AG08395 (cell line): ENCODE results near the gene CFB.
"Not testable (repeated sequence)": the region's sequence is repeated elsewhere in the genome, so short reads cannot be mapped to it uniquely, and the experiment has no call there.

ENCODE experiments used
- DNase-seq: peaks from one replicate; pipeline ENCODE4 v3.0.0; 2012; ENCODE audit warnings: mixed read lengths, low spot score

CFB gene

DNA sequence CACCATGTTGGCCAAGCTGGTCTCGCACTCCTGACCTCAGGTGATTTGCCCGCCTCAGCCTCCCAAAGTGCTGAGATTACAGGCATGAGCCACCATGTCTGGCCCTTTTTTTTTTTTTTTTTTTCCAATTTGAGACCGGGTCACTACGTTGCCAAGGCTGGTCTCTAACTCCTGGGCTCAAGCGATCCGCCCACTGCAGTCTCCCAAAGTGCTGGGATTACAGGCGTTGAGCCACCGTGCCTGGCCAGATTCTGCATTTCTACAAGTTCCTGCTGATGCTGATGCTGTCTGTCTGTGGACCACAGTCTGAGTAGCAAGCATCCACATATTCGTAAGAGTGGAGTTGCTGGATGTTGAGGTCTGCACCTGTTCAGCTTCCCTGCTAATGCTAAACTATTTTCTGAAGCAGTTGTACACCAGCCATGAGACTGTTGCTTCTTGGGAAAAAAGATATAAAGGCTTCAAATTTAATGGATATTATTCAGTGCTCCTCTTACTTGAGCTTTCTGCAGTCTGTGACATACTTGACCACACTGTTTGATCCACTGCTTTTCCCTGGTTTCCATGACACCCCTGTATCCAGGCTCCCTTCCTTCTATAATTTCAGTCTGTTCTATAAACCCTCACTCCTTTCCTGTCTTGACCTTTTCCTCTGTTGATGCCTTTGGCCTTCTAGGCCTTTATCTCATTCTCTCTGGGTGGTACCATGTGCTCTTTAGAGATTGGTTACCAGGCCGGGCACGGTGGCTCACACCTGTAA, 33.9 kb upstream of the CFB start:
- no peak for DNase-seq

DNA sequence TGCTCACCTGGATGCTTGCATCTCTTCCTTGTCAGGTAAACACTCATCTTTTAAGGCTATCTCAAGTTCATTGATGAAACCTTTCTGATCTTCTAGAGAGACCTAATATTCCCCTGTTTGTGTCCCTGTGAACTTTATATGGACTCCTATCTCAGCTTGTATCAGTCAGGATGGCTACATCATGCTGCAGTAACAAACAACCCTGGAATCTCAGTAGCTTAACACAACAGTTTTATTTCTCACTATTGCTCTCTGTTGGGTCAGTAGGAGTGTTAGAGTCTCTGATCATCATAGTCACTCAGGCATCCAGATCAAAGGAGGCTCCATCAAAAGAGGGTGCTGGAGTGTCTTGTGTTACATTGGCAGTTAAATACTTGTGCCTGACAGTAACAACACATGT, 30.5 kb upstream of the CFB start:
- DNase-seq: no peak

GRCh38 chr6:31915756-31916155, 30.1 kb upstream of the CFB start:
- no peak for DNase-seq

DNA sequence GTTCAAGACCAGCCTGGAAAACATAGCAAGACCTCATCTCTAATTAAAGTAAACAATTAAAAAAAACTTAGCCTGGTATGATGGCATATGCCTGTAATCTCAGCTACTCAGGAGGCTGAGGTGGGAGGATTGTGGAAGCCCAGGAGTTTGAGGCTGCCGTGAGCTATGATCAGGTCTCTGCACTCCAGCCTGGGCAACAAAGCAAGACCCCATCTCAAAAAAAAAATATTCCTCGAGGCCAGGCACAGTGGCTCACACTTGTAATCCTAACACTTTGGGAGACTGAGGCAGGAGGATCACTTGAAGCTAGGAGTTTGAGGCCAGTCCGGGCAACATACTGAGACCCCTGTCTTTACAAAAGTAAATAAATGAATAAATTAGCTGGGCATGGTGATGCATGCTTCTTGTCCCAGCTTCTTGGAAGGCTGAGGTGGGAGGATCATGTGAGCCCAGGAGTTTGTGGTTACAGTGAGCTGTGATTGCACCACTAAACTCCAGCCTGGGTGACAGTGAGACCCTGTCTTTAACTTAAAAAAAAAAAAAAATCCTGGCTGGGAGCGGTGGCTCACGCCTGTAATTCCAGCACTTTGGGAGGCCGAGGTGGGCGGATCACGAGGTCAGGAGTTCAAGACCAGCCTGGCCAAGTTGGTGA, 27.7 kb upstream of the CFB start:
- DNase-seq: no peak

DNA sequence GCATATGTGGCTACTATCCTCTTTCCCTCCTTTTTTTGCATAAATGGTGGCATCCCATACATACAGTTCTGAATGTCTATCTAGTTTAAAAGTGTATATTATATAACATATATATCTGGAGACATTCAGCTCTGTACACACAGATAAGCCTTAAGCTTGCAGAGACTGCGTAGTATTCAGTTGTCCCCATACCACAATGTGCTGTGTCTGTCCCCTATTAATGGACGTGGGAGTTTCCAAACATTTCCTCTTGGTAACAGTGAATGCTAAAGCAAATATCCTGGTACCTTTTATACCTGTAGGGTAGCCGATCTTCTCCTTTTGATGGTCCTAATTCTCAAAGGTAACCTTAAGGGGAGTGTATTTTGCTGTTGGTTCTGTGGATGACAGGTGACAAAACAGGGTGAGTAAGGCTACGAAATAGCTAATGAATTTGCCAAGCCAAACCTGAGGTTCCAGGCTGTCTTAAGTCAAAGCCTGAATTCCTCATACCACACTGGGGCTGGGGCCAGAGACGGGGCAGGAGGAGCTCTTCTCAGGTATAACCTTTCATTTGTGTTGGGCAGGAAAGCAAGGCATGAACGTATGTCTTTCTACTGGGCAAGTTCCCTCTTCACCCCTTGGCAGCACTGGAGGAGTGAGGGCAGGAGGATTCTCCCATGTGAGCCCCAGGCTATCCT, 26.1 kb upstream of the CFB start:
- no peak for DNase-seq

GRCh38 chr6:31920811-31921210, 25.1 kb upstream of the CFB start:
- DNase-seq: no peak

- no peak for DNase-seq
Observed at GRCh38 chr6:31922942-31923341, 23.0 kb upstream of the CFB start.

- no peak for DNase-seq
Observed at GRCh38 chr6:31927242-31927862, 18.5 kb upstream of the CFB start, which contains the start of gene C2. TSS of gene C2 (plus strand) at chr6:31927717. CDS start at chr6:31927753, 36 bp downstream.

DNA sequence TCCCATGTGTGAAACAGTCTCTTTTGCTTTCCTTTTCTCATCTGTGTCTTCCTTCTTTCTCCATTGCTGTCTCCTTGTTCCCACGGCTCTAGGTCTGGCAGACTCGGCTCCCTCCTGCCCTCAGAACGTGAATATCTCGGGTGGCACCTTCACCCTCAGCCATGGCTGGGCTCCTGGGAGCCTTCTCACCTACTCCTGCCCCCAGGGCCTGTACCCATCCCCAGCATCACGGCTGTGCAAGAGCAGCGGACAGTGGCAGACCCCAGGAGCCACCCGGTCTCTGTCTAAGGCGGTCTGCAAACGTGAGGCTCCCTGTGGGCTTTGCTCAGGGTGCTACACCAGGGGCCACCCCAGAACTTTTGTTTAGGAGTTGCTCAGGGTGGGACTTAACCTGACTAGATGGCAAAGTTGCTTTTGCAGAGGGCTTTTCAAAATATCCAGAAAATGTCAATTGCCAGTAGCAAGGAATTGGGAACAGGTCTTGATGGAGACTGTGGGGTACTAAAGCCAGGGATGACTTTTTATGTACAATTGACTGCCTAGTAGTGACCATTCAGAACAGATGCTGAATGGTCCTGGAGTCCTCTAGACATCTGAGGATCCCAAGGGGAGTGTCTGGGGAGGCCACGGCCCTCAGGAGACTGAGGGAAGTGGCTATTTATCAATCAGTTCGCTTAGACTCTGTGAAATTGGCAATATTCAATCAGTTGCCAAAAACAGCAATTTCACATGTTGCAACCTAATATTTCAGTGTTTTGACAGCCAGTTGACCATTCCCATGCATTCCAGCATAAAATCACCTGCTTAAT, 17.8 kb upstream of the CFB start:
- DNase-seq: no peak

DNA sequence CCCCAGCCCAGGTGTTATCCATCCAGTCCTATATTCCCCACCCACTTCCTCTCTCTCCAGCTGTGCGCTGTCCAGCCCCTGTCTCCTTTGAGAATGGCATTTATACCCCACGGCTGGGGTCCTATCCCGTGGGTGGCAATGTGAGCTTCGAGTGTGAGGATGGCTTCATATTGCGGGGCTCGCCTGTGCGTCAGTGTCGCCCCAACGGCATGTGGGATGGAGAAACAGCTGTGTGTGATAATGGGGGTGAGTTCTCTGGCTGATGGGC, 17.3 kb upstream of the CFB start:
- DNase-seq: no peak

DNA sequence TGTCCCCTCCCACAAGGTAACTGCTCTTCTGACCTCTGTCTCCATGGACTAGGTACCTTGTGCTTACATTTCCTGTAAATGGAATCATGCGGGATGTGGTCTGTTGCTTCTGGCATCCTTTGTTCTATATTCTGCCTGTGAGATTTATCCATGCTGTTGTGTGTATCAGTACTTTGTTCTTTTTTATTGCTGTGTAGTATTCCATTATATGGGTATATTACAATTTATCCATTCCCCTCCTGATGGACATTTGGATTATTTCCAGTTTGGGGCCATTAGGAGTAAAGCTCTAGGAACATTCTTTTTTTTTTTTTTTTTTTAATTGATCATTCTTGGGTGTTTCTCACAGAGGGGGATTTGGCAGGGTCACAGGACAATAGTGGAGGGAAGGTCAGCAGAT, 14.9 kb upstream of the CFB start:
- DNase-seq: no peak

- DNase-seq: not testable (repeated sequence)
Observed at GRCh38 chr6:31932137-31932536, 13.8 kb upstream of the CFB start.

DNA sequence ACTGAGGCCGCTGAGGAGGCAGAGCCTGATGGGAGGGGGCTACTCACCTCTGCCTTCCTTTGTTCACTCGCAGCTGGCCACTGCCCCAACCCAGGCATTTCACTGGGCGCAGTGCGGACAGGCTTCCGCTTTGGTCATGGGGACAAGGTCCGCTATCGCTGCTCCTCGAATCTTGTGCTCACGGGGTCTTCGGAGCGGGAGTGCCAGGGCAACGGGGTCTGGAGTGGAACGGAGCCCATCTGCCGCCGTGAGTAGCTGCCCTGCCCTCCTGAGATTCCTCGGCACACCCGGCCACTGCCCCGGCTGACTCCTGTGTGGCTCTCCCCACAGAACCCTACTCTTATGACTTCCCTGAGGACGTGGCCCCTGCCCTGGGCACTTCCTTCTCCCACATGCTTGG, 12.4 kb upstream of the CFB start:
- DNase-seq: no peak

- DNase-seq: no peak
Observed at GRCh38 chr6:31935021-31935420, 10.9 kb upstream of the CFB start.

DNA sequence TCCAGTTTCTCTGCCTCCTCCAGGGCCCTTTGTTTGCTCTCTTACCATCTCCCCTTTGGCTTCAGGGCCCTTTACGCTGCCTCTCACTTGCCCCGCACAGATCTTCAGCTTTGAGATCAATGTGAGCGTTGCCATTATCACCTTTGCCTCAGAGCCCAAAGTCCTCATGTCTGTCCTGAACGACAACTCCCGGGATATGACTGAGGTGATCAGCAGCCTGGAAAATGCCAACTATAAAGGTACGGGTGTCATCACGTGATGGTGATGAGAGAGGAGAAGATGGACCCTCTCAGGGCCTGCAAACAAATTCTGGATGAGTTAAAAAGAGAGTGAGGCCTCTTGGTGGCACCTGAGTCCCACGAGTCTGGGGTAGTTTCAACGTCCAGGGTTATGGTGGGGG, 10.1 kb upstream of the CFB start:
- no peak for DNase-seq

DNA sequence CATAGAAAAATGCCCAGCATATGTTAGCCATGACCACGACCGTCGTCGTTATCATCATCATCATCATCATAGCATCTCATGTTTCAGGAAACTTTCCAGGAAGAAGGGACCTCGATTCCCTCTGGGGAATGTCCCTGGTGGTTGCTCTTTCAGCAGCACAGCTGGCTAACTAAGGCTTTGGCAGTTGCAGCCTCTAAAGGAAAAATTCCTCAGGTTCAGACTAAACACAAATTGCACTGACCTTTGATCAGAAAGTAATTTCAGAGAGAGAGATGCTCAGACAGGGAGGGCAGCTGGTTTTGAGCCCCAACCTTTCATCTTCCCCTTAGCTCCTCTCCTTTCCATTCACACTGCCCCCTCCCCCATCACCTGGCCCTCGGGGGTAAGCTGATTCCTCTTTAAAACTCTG, 5.6 kb upstream of the CFB start:
- DNase-seq: peak; percentile 29

- DNase-seq: no peak
Observed at GRCh38 chr6:31943742-31944141, 2.2 kb upstream of the CFB start.

GRCh38 chr6:31945154-31945506, 765 bp upstream of the CFB start:
- DNase-seq: no peak

GRCh38 chr6:31946370-31946885, 533 bp downstream of the CFB start:
- no peak for DNase-seq

DNA sequence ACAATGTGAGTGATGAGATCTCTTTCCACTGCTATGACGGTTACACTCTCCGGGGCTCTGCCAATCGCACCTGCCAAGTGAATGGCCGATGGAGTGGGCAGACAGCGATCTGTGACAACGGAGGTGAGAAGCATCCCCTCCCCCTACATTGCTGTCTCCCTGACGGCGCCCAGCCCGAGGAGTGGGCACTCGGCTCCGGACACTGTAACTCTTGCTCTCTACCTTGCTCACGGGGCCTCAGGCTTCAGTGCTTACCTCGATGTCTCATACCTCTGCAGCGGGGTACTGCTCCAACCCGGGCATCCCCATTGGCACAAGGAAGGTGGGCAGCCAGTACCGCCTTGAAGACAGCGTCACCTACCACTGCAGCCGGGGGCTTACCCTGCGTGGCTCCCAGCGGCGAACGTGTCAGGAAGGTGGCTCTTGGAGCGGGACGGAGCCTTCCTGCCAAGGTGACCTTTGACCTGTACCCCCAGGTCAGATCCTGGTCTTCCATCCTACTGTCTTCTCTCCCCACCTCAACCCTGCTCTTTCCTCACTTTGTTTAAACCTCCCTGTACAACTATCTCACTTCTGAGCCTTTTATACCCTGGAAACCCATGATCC, 1.3 kb downstream of the CFB start:
- no peak for DNase-seq

- no peak for DNase-seq
Observed at GRCh38 chr6:31947864-31948263, 2.0 kb downstream of the CFB start.

- no peak for DNase-seq
Observed at GRCh38 chr6:31948306-31948705, 2.4 kb downstream of the CFB start.
